GM12801 (cell line): ENCODE data around the gene TNN.

Experiments used
- CTCF ChIP-seq: IDR thresholded peaks from one replicate; pipeline ENCODE4 v1.5.1; 2011; ENCODE audit warnings: control low read depth; ENCODE audit not compliant: insufficient read length; ENCODE audit errors: extremely low read depth

The TNN gene

DNA sequence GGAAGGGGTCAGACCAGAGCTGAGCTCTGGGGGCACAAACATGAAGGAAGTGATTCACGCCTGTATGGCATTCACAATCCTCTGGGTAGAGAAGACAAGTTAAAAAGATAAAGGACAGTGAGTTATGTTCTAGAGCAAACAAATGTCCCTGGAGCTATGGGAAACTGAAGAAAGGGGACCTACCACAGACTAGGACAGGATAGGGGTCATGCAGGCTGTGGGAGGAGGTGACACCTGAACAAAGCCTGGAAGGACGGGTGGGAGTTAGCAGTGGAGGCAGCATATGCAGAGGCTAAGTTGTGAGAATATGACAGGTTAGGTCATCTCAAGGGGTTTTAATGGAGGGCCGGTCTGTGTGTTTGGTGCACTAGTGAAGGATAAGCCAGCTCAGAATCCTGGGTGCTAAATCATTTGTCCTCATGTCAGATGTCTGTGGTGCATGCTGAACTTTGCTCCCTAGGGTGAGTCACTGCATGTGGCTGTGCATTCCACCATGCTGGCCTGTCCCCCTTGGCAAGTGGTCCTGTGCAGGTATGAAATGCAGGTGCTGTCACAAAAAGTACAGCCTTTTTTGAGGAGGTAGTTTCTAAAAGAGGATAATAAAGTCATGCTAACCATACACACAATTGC is 28.5 kb downstream of the TNN start:
- TF ChIP-seq CTCF: no peak

- no peak for TF ChIP-seq CTCF
Measured at GRCh38 chr1:175097361-175097760, 29.7 kb downstream of the TNN start.

DNA sequence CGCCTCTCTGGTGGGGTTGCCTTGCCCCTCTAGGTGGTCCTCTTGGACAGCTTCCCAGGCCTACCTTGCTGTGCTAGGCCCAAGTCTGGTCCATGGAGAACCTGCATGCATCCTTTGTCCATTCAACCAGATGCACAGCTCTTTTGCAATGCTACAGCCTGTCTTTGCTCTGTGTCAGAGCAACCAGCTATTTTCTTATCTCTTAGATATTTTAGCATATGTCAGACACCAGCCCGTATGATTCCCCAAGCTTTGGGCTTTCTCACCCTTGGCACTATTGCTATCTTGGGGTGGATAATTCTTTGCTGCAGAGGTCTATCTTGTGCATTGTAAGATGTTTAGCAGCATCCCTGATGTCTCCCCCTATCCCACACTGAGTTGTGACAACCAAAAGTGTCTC is 32.3 kb downstream of the TNN start:
- TF ChIP-seq CTCF: no peak

GRCh38 chr1:175114996-175115395 is 47.4 kb downstream of the TNN start:
- no peak for TF ChIP-seq CTCF

DNA sequence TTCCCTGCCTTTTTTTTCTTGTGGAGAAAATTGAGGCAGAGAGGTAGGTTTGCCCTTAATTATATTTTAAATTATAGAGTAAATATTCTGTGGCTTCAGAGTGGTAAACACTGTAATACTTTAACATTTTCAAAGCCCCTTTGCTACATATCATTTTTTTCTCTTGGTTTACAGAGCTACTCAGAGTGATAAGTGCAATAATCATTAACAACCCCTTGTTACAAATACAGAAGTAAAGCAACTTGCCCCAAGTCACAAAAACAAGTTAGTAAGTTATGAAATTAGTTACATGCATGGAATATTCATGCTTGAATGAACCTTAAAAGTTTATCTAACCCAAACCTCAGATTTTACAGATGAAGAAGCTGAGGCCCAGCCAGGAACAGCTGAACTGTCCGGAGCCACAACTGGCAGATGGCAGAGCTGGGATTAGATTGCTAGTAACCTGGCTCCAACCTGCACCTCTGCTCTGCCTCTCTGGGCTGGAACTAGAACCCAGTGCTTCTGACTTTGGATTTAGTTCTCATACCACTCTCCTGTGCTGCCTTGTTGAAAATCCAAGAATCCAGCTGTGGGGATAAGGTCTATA is 48.7 kb downstream of the TNN start:
- no peak for TF ChIP-seq CTCF

DNA sequence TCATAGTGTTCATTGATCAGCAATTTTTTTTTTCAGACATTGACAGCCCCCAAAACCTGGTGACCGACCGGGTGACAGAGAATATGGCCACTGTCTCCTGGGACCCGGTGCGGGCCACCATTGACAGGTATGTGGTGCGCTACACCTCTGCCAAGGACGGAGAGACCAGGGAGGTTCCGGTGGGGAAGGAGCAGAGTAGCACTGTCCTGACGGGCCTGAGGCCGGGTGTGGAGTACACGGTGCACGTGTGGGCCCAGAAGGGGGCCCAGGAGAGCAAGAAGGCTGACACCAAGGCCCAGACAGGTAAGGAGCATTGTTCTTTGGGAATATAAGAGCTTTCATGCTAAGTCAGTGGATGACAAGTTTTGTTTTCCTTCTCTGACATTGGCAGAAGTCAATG is 49.3 kb downstream of the TNN start:
- no peak for TF ChIP-seq CTCF

GRCh38 chr1:175118375-175119367 is 51.0 kb downstream of the TNN start:
- no peak for TF ChIP-seq CTCF
